Measurements from ENCODE around the gene TRMO. TPM values are rescaled to one million over a fixed set of nuclear protein-coding genes. Genes with fewer than 3 reads are reported as not detected.
A peak's percentile ranks its signal among the peaks of the same experiment; 100 is the strongest.

Gene TRMO
- total RNA-seq, 1 donor from 2014 or later, result 17.3 TPM

DNA sequence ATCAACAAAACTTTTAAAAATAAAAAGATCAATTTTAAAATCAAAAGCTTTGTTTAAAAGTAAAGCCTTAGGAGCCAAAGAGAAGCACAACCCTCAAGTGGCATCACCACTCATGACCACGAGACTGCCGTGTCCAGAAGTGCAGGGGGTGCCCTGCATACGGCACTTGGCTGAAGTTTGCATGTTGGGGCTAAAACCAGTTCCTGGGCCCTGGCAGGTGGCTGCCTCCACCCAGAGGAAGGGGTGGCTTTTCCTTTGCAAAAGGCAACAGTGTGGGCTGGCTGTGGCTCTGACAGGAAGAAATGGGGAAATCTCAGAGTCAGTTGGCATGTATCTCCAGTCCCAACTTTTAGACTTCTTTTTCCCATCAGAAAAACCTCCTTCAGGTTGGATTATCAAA is 15.3 kb downstream of the TRMO start:
- intact Hi-C loops (cut with DNase I), result loop anchor here (10.0 kb wide), 1 partner anchor 202 kb away; no protein-coding TSS in a partner anchor
- TF ChIP-seq, protein P1, sequence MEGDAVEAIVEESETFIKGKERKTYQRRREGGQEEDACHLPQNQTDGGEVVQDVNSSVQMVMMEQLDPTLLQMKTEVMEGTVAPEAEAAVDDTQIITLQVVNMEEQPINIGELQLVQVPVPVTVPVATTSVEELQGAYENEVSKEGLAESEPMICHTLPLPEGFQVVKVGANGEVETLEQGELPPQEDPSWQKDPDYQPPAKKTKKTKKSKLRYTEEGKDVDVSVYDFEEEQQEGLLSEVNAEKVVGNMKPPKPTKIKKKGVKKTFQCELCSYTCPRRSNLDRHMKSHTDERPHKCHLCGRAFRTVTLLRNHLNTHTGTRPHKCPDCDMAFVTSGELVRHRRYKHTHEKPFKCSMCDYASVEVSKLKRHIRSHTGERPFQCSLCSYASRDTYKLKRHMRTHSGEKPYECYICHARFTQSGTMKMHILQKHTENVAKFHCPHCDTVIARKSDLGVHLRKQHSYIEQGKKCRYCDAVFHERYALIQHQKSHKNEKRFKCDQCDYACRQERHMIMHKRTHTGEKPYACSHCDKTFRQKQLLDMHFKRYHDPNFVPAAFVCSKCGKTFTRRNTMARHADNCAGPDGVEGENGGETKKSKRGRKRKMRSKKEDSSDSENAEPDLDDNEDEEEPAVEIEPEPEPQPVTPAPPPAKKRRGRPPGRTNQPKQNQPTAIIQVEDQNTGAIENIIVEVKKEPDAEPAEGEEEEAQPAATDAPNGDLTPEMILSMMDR (IDR thresholded peaks at IDR 0.05), result no peak
- Histone ChIP-seq H3K4me1 (peaks cover 19% of the 10 kb centered on the region), H3K27ac (peak overlapping the region; percentile 69), H3K9me3 (no peaks in the 10 kb centered on the region), H3K27me3 (no peaks in the 10 kb centered on the region), H3K4me3 (peak overlapping the region; percentile 9), H3K36me3 (peaks cover 47% of the 10 kb centered on the region)
- ATAC-seq (peak; percentile 62), DNase-seq (peak; percentile 71)

DNA sequence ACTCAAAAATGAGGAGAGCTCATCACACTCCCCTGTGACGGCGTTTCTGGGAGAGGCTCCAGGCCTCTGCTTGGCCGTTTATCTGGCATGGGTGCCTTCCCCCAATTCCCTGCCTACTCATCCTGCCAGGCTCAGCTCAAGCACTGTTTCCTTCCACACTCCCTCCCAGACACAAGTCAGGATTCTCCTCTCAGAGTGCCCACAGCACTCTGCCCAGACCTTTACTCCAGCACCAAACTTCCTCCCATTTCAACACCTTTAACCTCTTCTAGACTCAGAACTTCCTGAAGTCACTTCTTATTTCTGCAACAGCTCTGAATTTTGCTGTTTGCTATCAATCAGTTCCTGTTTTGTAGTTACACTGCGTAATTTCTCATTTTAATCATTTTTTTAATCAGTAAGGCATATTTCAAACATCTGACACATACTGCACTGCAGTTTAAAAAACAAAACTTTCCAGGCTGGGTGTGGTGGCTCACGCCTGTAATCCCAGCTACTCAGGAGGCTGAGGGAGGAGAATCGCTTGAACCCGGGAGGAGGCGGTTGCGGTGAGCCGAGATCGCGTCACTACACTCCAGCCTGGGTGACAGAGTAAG is 16.0 kb downstream of the TRMO start:
- ATAC-seq (peak; percentile 85), DNase-seq (peak; percentile 67)
- peaks cover 19% of the 10 kb centered on the region for H3K4me1 ChIP-seq
- intact Hi-C loops (cut with DNase I), result loop anchor here (10.0 kb wide), 1 partner anchor 202 kb away; no protein-coding TSS in a partner anchor
- TF ChIP-seq, protein P1 (IDR thresholded peaks at IDR 0.05), result no peak
- H3K9me3 ChIP-seq, result no peaks in the 10 kb centered on the region
- H3K4me3 ChIP-seq, result peak overlapping the region; percentile 9
- peaks cover 40% of the 10 kb centered on the region for H3K36me3 ChIP-seq
- H3K27me3 ChIP-seq, result no peaks in the 10 kb centered on the region
- H3K27ac ChIP-seq, result peak overlapping the region; percentile 69

DNA sequence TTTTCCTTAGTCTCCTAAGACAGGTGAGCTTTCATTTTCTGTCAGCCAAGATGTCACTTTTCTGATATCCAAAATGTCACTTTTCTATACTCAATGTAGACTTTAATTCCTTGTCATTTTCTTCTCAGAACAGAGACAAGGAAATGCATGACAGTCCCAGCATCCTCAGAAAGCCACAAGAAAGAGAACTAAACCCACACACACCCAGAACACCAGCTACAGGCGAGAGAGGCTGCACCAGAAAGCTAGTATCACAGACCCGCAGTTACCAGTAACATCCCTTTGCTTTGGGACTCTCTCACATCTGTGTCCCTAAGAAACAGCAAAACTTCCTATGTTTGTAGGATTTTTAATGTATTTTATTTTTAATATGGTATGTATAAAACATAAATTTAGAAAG is 17.1 kb downstream of the TRMO start:
- no peaks in the 10 kb centered on the region for H3K27me3 ChIP-seq
- peaks cover 32% of the 10 kb centered on the region for H3K36me3 ChIP-seq
- TF ChIP-seq, protein P1 (IDR thresholded peaks at IDR 0.05), result no peak
- no peaks in the 10 kb centered on the region for H3K9me3 ChIP-seq
- peaks cover 19% of the 10 kb centered on the region for H3K4me1 ChIP-seq
- intact Hi-C loops (cut with DNase I), result loop anchor here (10.0 kb wide), 1 partner anchor 200 kb away; no protein-coding TSS in a partner anchor
- H3K4me3 ChIP-seq, result no peak overlapping the region
- H3K27ac ChIP-seq, result peak overlapping the region; percentile 69
- ATAC-seq, result peak; percentile 46
- no peak for DNase-seq

DNA sequence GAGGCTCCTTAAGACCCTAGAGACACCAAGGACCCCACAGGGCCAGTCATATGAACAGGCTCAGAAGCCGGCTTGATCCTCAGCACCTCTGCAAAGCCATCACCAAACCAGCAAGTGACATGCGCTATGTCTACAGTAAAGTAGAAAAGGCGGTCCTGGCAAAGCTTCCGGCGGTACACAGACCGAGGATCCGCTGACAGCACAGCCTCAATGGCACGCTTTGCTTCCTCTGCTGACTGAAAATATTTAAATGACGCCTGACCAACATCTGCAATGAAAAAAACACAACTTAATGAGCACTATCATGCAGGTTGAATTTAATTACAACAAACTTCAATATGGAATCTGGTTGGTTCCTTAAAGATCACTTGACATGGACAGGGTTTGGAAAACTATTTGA is 17.6 kb downstream of the TRMO start:
- Histone ChIP-seq H3K4me3 (no peak overlapping the region), H3K27ac (peak overlapping the region; percentile 69), H3K36me3 (peaks cover 32% of the 10 kb centered on the region), H3K27me3 (no peaks in the 10 kb centered on the region), H3K9me3 (no peaks in the 10 kb centered on the region), H3K4me1 (peaks cover 19% of the 10 kb centered on the region)
- intact Hi-C loops (cut with DNase I), result loop anchor here (10.0 kb wide), 1 partner anchor 200 kb away; no protein-coding TSS in a partner anchor
- no peak for ATAC-seq
- DNase-seq, result no peak
- TF ChIP-seq, protein P1 (IDR thresholded peaks at IDR 0.05), result no peak

DNA sequence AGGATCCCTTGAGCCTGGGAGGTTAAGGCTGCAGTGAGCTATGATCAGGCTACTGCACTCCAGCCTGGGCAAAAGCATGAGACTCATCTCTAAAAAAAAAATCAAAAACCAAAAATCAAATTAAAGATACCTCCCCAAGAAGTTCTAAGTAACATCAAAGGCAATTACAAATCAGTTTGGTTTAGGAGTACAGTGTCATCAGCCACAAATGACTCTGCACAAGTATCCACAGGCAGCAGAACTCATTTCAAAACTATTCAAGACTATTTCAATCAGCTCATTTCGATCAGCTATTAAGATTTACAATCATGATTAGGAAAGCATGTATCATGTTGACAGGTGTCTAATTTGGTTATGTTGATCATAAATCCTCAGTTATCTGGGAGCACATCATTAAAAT is 19.1 kb downstream of the TRMO start:
- no peaks in the 10 kb centered on the region for H3K9me3 ChIP-seq
- TF ChIP-seq, protein P1 (IDR thresholded peaks at IDR 0.05), result no peak
- H3K4me3 ChIP-seq, result no peak overlapping the region
- intact Hi-C loops (cut with DNase I), result loop anchor here (10.0 kb wide), 1 partner anchor 198 kb away; no protein-coding TSS in a partner anchor
- ATAC-seq, result no peak
- no peak for DNase-seq
- H3K27me3 ChIP-seq, result no peaks in the 10 kb centered on the region
- H3K36me3 ChIP-seq, result peaks cover 22% of the 10 kb centered on the region
- peaks cover 19% of the 10 kb centered on the region for H3K4me1 ChIP-seq
- H3K27ac ChIP-seq, result no peak overlapping the region

Data from upper lobe of right lung (tissue), 1 donor.